NCI-H82 (cell line): Measurements from ENCODE around the gene MARF1.
A peak's percentile ranks its signal among the peaks of the same experiment; 100 is the strongest.
"Not testable (repeated sequence)": the region's sequence is repeated elsewhere in the genome, so short reads cannot be mapped to it uniquely, and the experiment has no call there.

Experiments
- DNase-seq: peaks from one replicate; lab custom pipeline; 2025; lab: John Stamatoyannopoulos, UW

The MARF1 gene

DNA sequence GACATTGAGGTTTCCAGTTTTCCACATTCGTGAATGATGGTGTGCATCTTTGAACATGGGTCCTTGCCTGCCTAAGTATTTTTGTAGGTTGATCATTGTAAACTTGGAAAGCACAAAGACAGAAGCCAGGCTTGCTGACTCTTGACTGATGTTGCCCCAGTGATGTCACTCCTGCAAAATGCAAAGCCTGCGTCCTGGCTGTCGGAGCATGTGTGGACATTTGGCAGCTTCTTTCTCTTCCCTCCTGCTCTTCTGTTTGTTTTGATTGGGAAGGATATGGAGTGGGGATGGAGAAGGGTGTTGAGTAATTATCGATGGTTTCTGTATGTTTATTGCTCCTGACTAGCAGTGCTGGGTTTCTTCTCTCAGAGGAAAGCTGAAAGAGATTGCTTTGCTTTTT, 10.3 kb upstream of the MARF1 start:
- DNase-seq, result no peak

GRCh38 chr16:15652293-15653001, 9.5 kb upstream of the MARF1 start:
- DNase-seq, result no peak

DNA sequence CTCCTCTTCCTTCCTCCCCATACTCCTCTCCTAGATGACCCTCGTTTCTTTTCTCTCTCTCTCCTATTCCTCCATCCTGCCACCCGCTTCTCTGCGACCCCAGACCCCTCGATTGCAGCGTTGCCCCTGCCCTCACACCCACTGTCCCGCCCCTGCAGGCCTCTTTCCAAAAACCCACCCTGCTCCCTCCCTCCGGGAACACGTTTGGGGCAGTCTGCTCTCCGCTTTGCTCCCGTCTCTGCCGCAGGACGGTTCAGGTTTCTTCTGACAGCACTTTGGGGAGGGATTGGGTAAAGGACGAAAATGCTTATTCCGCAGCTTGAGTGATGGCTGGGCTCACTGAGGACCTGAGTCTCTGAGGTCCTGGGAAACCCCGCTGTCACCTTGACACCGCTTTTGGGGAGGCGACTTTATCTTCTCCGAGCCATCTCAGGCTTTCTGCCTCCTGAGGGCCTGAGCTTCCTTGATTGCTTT, 7.8 kb upstream of the MARF1 start:
- peak; percentile 29 for DNase-seq

- DNase-seq, result peak; percentile 91
Observed at GRCh38 chr16:15650019-15650697, 7.2 kb upstream of the MARF1 start, which contains the start of gene NDE1. NDE1 (plus strand) TSS chr16:15650245; CDS start chr16:15664779, 14,534 bp downstream.

GRCh38 chr16:15649727-15650018, 6.7 kb upstream of the MARF1 start:
- no peak for DNase-seq

- DNase-seq, result not testable (repeated sequence)
Observed at GRCh38 chr16:15649311-15649710, 6.4 kb upstream of the MARF1 start.

- DNase-seq, result no peak
Observed at GRCh38 chr16:15648135-15648730, 5.3 kb upstream of the MARF1 start.

- no peak for DNase-seq
Observed at GRCh38 chr16:15647294-15648014, 4.5 kb upstream of the MARF1 start.

DNA sequence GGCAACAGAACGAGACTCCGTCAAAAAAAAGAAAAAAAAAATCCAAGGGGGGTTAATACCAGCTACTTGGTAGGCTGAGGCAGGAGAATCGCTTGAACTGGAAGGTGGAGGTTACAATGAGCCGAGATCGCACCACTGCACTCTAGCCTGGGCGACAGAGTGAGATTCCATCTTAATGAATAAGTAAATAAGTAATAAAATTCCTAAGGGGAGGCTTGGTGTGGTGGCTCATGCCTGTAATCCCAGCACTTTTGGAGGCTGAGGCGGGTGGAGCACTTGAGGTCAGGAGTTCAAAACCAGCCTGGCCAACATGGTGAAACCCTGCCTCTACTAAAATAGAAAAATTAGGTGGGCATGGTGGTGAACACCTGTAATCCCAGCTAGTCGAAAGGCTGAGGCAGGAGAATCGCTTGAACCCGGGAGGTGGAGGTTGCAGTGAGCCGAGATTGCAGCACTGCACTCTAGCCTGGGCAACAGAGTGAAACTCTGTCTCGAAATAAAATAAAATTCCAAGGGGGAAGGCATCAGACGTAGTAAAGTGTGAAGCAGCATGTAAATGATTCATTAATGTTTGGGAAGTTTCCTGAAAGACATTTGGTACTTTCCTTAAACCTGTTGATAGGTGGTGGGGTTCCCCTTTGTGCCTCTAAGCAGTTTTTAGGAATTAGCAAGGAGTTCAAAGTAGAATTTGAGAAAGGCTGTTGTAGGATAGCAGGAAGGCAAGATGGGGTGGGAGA, 3.8 kb upstream of the MARF1 start:
- DNase-seq, result not testable (repeated sequence)

DNA sequence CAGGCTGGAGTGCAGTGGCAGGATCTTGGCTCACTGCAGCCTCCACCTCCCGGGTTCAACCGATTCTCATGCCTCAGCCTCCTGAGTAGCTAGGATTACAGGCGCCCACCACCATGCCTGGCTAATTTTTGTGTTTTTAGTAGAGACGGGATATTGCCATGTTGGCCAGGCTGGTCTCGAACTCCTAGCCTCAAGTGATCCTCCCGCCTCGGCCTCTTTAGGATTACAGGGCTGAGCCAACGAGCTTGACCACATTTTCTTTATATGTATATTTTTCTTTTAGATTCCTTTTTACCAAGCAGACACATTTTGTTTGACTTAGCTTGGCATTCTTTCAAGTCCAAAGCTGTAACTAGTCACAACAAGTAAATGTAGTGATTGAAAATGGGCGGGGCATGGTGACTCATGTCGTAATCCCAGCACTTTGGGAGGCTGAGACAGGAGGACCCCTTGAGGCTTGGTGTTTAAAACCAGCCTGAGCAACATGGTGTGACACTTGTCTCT, 2.1 kb upstream of the MARF1 start:
- DNase-seq, result peak; percentile 19

DNA sequence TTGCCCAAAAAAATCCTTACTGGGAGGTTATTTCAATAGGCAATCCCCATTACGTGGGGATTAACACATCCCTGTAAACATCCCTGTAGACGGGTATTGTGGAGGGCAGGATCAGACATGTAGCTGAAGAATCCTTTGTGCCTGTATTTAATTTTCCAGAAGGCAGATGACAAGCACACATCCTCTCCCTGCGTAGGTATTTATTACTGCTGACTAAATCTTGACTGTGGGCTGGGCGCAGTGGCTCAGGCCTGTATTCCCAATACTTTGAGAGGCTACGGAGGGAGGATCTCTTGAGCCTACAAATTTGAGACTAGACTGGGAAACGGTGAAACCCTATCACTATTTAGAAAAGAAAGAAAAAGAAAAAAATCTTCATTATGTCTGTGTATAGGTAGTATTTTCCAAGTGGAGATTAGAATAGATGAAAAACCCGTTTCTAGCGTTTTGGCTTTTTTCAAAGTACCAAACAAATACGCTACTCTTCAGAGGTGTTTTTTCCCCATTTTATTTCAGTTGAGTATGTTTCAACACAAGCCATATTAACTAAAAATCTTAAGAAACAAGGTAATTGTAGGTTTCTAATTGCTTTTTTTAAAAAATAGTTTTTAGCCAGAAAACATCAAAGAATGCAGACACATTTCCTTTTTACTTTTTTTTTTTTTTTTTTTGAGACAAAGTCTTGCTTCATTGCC, 1.5 kb upstream of the MARF1 start:
- DNase-seq, result peak; percentile 78

- DNase-seq, result no peak
Observed at GRCh38 chr16:15643946-15644250, 944 bp upstream of the MARF1 start.

DNA sequence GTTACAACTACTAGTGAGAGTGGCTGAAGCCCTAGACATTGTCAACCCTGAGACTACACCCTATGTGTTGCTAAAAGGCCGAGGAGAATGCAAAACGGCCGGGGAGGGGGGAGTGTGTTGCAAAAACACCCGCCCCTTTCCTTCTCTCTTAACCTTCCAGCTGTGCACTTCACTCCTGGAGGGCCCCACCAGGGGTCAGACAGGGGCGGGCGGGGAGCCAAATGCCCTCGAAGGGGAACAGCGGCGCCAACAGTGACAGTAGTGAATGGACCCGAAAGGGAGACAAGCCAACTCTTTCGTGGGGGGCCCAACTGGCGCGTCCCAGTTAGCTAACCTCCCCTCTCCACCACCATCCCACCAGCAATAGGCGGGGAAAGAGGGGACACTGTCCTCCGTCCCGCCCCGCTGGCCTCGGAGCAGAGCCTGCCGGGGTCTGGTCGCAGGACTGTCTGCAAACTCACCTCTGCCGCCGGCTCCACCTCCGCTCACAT, 352 bp downstream of the MARF1 start:
- peak; percentile 80 for DNase-seq

DNA sequence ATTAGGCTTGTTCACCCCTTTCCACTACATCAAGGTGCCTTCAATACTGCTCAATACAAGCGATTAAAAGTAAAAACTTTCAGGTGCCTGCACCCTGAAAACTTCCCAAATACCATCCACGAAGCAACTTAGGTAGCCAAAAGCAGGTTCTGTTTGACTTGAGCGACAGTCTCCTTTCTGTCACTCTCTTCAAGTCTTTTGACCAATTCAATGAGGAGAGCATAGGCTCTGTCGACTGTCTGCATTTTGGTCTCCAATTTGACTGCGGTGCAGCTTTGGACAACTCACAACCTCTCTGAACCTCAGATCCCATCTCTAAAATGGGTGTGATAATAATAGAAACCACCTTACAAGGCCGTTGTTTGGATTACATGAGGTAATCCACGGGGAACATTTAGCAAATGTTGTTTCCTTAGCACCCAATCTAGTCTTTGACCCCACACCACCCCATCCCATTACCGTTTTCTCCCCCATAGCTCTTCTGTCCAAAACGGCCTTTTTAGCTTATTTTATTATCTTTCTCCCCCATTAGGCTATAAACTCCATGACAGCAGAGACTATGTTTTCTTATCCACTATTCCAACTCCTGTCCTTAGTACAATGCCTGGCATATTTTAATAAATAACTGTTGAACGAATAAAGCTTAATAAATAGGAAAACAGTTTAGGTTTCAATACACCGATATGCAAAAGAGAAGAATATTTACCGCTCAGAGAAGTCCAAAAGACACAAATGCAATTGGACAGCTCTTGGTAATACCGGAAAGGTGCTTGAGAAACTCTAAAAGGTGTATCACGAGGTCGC, 999 bp downstream of the MARF1 start:
- no peak for DNase-seq

- DNase-seq, result no peak
Observed at GRCh38 chr16:15640966-15641365, 2.0 kb downstream of the MARF1 start.

GRCh38 chr16:15639061-15639568, 3.8 kb downstream of the MARF1 start:
- no peak for DNase-seq

GRCh38 chr16:15636392-15636873, 6.5 kb downstream of the MARF1 start:
- no peak for DNase-seq

- DNase-seq, result no peak
Observed at GRCh38 chr16:15635926-15636325, 7.0 kb downstream of the MARF1 start.

DNA sequence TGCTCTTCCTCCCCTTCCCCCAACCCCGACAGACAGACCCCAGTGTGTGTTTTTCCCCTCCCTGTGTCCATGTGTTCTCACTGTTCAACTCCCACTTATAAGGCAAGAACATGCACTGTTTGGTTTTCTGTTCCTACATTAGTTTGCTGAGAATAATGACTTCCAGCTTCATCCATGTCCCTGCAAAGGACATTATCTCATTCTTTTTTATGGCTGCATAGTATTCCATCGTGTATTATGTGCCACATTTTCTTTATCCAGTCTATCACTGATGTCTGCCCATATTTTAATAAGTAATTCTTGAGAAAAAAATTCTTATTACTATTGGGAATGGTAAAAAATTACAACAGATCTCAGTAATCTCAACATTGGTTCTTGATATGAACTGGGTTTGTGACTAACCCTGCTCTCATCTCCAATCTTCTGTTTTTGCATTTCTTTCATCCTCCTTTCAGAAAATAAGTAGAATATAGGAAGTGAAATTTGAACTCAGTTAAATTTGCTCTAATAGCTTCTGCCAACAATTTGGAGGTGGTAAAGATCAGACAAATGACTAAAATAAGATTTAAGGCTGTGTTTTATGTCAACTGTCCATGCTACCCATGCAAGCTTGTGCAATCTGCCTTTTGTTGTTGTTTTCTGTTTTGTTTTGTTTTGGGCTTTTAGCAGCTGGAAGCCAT, 11.1 kb downstream of the MARF1 start:
- no peak for DNase-seq
